HepG2 (cell line): ENCODE results near the gene HIF3A. TPM values are rescaled to one million over a fixed set of nuclear protein-coding genes. Genes with fewer than 3 reads are reported as not detected.

ENCODE experiments used
- ATAC-seq: fragments of 200-7000 bp; cut with Tn5 transposase; 3 replicates; pipeline ENCODE4 v1.9.1; 2020; ENCODE audit warnings: mild to moderate bottlenecking, moderate library complexity
- BruUV-seq: library from RNA; stranded (reverse); fragments of 400-500 nt; replicated peaks from 2 replicates; lab custom pipeline; 2021; lab: Mats Ljungman, UMichigan
- CTCF ChIA-PET: fragments of 300-600 bp; formaldehyde crosslinking; extraction: SDS; loops from one replicate; lab custom pipeline; 2021; ENCODE audit warnings: low total read pairs, inconsistent platforms, low intra/inter-chr PET ratio; lab: Yijun Ruan, JAX
- POLR2A ChIA-PET: fragments of 350-600 bp; sonication (Branson Sonifier 250); formaldehyde crosslinking; loops from one replicate; lab custom pipeline; 2020; ENCODE audit warnings: antibody characterized with exemption, inconsistent platforms; lab: Yijun Ruan, JAX
- DNase-seq: peaks from one replicate; pipeline ENCODE4 v3.0.0-alpha.2; 2015; ENCODE audit warnings: low spot score
- FAIRE-seq: peaks from 3 replicates; lab custom pipeline; 2011; peaks lifted over from hg19 to GRCh38; lab: Jason Lieb, UNC
- H2AFZ ChIP-seq: one replicate; pipeline ENCODE4 v1.6.1; 2011; ENCODE audit warnings: low read length, inconsistent platforms
- H3K27ac ChIP-seq: fragments of 300-600 bp; 3 replicates; pipeline ENCODE4 v1.8.0; 2011; ENCODE audit warnings: mixed run types, mild to moderate bottlenecking, mixed read lengths, low read length, inconsistent platforms; ENCODE audit not compliant: insufficient read depth; ENCODE audit errors: extremely low read length
- H3K27me3 ChIP-seq, 2 experiments: fragments of 200-600 bp in 1 of 2; 2 replicates in 1 of 2; 3 replicates in 1 of 2; pipeline versions ENCODE4 v1.6.0 to v1.8.0; 2011; ENCODE audit warnings: low read length in 2 of 2, mild to moderate bottlenecking in 2 of 2, moderate library complexity in 2 of 2, inconsistent platforms in 1 of 2; ENCODE audit not compliant: insufficient read depth in 2 of 2, control insufficient read depth in 1 of 2
- H3K36me3 ChIP-seq, 2 experiments: fragments of 200-600 bp in 1 of 2; replicated peaks in 1 of 2; 2 replicates in 1 of 2; 3 replicates in 1 of 2; pipeline versions ENCODE4 v1.5.1 to v1.8.0; 2011; ENCODE audit warnings: low read length in 2 of 2, inconsistent platforms in 1 of 2; ENCODE audit not compliant: insufficient read depth in 2 of 2, control insufficient read depth in 1 of 2
- H3K4me1 ChIP-seq: 2 replicates; pipeline ENCODE4 v1.5.1; 2012; ENCODE audit warnings: low read length, inconsistent platforms; ENCODE audit not compliant: insufficient read depth
- H3K4me2 ChIP-seq: 2 replicates; pipeline ENCODE4 v1.6.0; 2011; ENCODE audit warnings: low read depth, low read length, inconsistent platforms
- H3K4me3 ChIP-seq, 3 experiments: fragments of 200-600 bp in 1 of 3; sonication (generic), shearing (Covaris generic) in 1 of 3; replicated peaks in 1 of 3; 2 replicates each; pipeline ENCODE4 v1.5.1; 2011 to 2016; ENCODE audit warnings: low read length in 3 of 3, inconsistent platforms in 2 of 3, low read depth in 2 of 3, mild to moderate bottlenecking in 2 of 3, control low read depth in 1 of 3, mixed read lengths in 1 of 3; ENCODE audit not compliant: insufficient read depth in 1 of 3
- H3K79me2 ChIP-seq: one replicate; pipeline ENCODE4 v1.6.1; 2011; ENCODE audit warnings: low read length, inconsistent platforms; ENCODE audit not compliant: insufficient read depth
- H3K9ac ChIP-seq: 2 replicates; pipeline ENCODE4 v1.6.0; 2011; ENCODE audit warnings: mild to moderate bottlenecking, low read depth, low read length, inconsistent platforms; ENCODE audit not compliant: insufficient read depth
- H3K9me3 ChIP-seq: 2 replicates; pipeline ENCODE4 v1.5.1; 2012; ENCODE audit warnings: mild to moderate bottlenecking, low read length
- H4K20me1 ChIP-seq: 2 replicates; pipeline ENCODE4 v1.6.0; 2011; ENCODE audit warnings: inconsistent platforms, mild to moderate bottlenecking, low read length, moderate library complexity; ENCODE audit not compliant: insufficient read depth
- AGO2 ChIP-seq: fragments of 200-400 bp; formaldehyde crosslinking; optimal IDR thresholded peaks from 2 replicates; pipeline ENCODE3; 2017; ENCODE audit warnings: mild to moderate bottlenecking, low read depth, low read length, moderate library complexity
- ATF4 ChIP-seq, 2 experiments: fragments of 450-650 bp in 1 of 2; sonication (generic) in 1 of 2; formaldehyde crosslinking; IDR thresholded peaks; 2 replicates each; pipeline versions ENCODE4 v1.5.0 to v1.8.0; 2020 to 2022; ENCODE audit warnings: mild to moderate bottlenecking in 1 of 2, missing genetic modification reagents in 1 of 2
- ETS1 ChIP-seq: sonication (generic); formaldehyde crosslinking; IDR thresholded peaks from 2 replicates; pipeline ENCODE4 v1.4.0; 2020; ENCODE audit warnings: missing genetic modification reagents
- TAF1 ChIP-seq: sonication (generic); formaldehyde crosslinking; IDR thresholded peaks from 2 replicates; pipeline ENCODE4 v1.4.0; 2020; ENCODE audit warnings: missing genetic modification reagents
- ZNF275 ChIP-seq: sonication (generic); formaldehyde crosslinking; IDR thresholded peaks from 2 replicates; pipeline ENCODE4 v1.8.0; 2022; ENCODE audit warnings: missing genetic modification reagents, mild to moderate bottlenecking, inconsistent platforms, borderline replicate concordance
- ZNF629 ChIP-seq: sonication (generic); formaldehyde crosslinking; conservative IDR thresholded peaks from 2 replicates; pipeline ENCODE4 v1.5.0; 2020; ENCODE audit warnings: missing genetic modification reagents
- ZNF788 ChIP-seq: sonication (generic); formaldehyde crosslinking; IDR thresholded peaks from 2 replicates; pipeline ENCODE4 v1.5.0; 2020; ENCODE audit warnings: mild to moderate bottlenecking, missing genetic modification reagents, borderline replicate concordance
- WGBS: methylation state at CpG from one replicate; pipeline ENCODE4 v1.1.6; 2017; ENCODE audit warnings: low lambda C conversion rate; 5-methylcytosine and 5-hydroxymethylcytosine counted together
- in situ Hi-C: cut with HindIII; loops from 2 replicates; pipeline ENCODE4 v1.10.0; 2017; ENCODE audit warnings: low pct_unique_long_range_greater_than_20kb; ENCODE audit not compliant: extremely low pct_ligation_motif_present
- intact Hi-C: fragments of 100-400 bp; cut with micrococcal nuclease; formaldehyde crosslinking; loops from one replicate; pipeline ENCODE4 v1.10.0; 2022; ENCODE audit not compliant: unreplicated experiment
- polyA plus RNA-seq, 8 experiments: library from polyadenylated mRNA; depleted of rRNA in 3 of 8; stranded (reverse) in 7 of 8; unstranded in 1 of 8; fragments of >200 nt; fragmentation: Illumina TruSeq in 4 of 8; extraction: Trizol in 4 of 8; gene quantifications; 2 replicates each; pipeline versions ENCODE4 v1.2.1 to v1.2.3, GENCODE V29; 2011 to 2016; ENCODE audit warnings: low read depth in 4 of 8, missing spikeins in 1 of 8, mixed read lengths in 1 of 8; ENCODE audit not compliant: insufficient read depth in 1 of 8
- total RNA-seq, 5 experiments: library from RNA; depleted of rRNA; stranded (reverse); fragments of >200 nt; fragmentation: Illumina TruSeq; extraction: Trizol; gene quantifications; 2 replicates each; pipeline ENCODE4 v1.2.3, GENCODE V29; 2016; ENCODE audit warnings: low read depth in 1 of 5

HIF3A gene
- total and polyA plus RNA-seq, 2 of the 13 experiments (the other 11 are each of a cell fraction or from before 2014, with no cell fraction given) = 0.09 to 0.22 TPM

GRCh38 chr19:46392252-46392801, 95.5 kb downstream of the HIF3A start:
- intact Hi-C loops (no loop called here), in situ Hi-C loops (loop anchor here (10.0 kb wide), 1 partner anchor 108 kb away; no protein-coding TSS in a partner anchor)
- H3K36me3 ChIP-seq = peaks cover 13 to 34% of the 10 kb centered on the region in 2 experiments
- H4K20me1 ChIP-seq = no peaks in the 10 kb centered on the region
- no peaks in the 10 kb centered on the region for H3K9me3 ChIP-seq
- no peak overlapping the region for H3K27ac ChIP-seq
- WGBS = 96% methylated on average over 17 of the region's 21 CpGs
- ChIA-PET POLR2A (no interaction called here), CTCF (no interaction called here)
- BruUV-seq = no TSS peak
- TF ChIP-seq ZNF788 (no peak), AGO2 (peak; percentile 69), TAF1 (CRISPR knock-in tag) (no peak), ETS1 (CRISPR knock-in tag) (no peak), ATF4 (CRISPR knock-in tag; IDR thresholded peaks at IDR 0.05) (no peak), ZNF629 (no peak), ZNF275 (CRISPR knock-in tag) (no peak)
- H2AFZ ChIP-seq = no peak overlapping the region
- no peaks in the 10 kb centered on the region for H3K79me2 ChIP-seq
- ATAC-seq (no peak), DNase-seq (no peak), FAIRE-seq (no peak)
- no peak overlapping the region for H3K9ac ChIP-seq
- H3K4me1 ChIP-seq = no peaks in the 10 kb centered on the region
- H3K4me2 ChIP-seq = no peak overlapping the region
- no peak overlapping the region for H3K4me3 ChIP-seq
- no peaks in the 10 kb centered on the region for H3K27me3 ChIP-seq
